ENCODE results near the gene MEOX1. TPM values are rescaled to one million over a fixed set of nuclear protein-coding genes. Genes with fewer than 3 reads are reported as not detected.

Gene MEOX1
- total RNA-seq, 2 experiments from 2014 or later = 0.41 to 0.50 TPM

DNA sequence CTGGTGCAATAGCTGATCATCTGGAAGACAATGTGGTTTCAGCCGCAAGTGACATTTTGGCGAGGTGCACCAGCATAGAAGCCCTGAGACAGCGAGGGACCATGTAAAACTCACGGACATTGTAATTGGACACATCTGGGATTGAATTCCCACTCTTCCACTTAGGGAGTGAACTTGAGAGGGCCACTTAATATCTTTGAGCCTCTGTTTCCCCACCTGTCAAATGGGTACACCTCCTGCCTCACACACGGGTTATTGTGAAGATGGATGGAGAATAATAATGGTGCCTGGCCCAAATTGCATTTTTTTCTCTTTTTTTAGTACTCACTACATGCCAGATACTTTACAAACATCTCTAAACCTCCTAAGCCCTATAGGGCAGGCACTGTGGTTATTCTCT, 45.5 kb upstream of the MEOX1 start:
- POLR2A ChIA-PET = no interaction called here
- H3K27me3 ChIP-seq (ENCODE audit: control insufficient read depth in 1 of 2, insufficient read depth in 2 of 2, low read length in 2 of 2) = peaks cover 12 to 14% of the 10 kb centered on the region in 2 experiments
- intact Hi-C loops (cut with DNase I, micrococcal nuclease) = no loop called here
- H3K4me3 Mint-ChIP-seq = no peak overlapping the region
- H3K9me3 Mint-ChIP-seq = no peaks in the 10 kb centered on the region
- TF ChIP-seq, protein P1, sequence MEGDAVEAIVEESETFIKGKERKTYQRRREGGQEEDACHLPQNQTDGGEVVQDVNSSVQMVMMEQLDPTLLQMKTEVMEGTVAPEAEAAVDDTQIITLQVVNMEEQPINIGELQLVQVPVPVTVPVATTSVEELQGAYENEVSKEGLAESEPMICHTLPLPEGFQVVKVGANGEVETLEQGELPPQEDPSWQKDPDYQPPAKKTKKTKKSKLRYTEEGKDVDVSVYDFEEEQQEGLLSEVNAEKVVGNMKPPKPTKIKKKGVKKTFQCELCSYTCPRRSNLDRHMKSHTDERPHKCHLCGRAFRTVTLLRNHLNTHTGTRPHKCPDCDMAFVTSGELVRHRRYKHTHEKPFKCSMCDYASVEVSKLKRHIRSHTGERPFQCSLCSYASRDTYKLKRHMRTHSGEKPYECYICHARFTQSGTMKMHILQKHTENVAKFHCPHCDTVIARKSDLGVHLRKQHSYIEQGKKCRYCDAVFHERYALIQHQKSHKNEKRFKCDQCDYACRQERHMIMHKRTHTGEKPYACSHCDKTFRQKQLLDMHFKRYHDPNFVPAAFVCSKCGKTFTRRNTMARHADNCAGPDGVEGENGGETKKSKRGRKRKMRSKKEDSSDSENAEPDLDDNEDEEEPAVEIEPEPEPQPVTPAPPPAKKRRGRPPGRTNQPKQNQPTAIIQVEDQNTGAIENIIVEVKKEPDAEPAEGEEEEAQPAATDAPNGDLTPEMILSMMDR (IDR thresholded peaks at IDR 0.05) = no peak
- H3K4me1 ChIP-seq (ENCODE audit: insufficient read depth, low read length) = no peaks in the 10 kb centered on the region
- CTCF ChIA-PET = no interaction called here
- no peak for DNase-seq
- H3K9me3 ChIP-seq (ENCODE audit: control insufficient read depth in 1 of 2, insufficient read depth in 1 of 2, low read length in 2 of 2) = no peaks in the 10 kb centered on the region
- no peaks in the 10 kb centered on the region for H3K36me3 Mint-ChIP-seq (ENCODE audit: low read depth)
- H3K36me3 ChIP-seq (ENCODE audit: insufficient read depth, low read length) = no peaks in the 10 kb centered on the region
- H3K27ac Mint-ChIP-seq = no peak overlapping the region
- H3K27ac ChIP-seq (ENCODE audit: low read depth in 1 of 2, low read length in 2 of 2) = no peak overlapping the region
- no peak overlapping the region for H3K4me3 ChIP-seq (ENCODE audit: low read length)
- no peak for ATAC-seq (ENCODE audit: poor library complexity)
- H3K4me1 Mint-ChIP-seq (ENCODE audit: low read depth) = no peaks in the 10 kb centered on the region
- peaks cover 42% of the 10 kb centered on the region for H3K27me3 Mint-ChIP-seq

DNA sequence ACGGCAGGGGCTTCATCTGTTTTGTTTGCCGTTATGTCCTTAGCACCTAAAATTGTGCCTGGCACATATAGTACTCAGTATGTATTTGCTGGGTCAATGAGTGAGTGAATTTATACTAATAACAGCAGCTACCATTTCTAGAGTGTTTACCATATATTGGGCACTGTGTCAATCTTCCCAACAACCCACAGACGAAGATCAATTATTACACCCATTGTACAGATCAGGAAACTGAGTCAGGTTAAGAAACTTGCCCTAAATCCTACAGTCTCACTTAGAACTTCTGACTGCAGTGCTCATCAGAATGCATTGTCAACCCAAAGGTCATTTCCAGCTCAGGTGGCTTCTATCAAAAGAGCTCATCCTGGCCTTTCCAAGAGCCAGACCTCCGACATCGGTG, 44.5 kb upstream of the MEOX1 start:
- no peaks in the 10 kb centered on the region for H3K9me3 ChIP-seq (ENCODE audit: control insufficient read depth in 1 of 2, insufficient read depth in 1 of 2, low read length in 2 of 2)
- Mint-ChIP-seq H3K27me3 (peaks cover 39% of the 10 kb centered on the region), H3K4me3 (no peak overlapping the region), H3K9me3 (no peaks in the 10 kb centered on the region), H3K36me3 (ENCODE audit: low read depth) (no peaks in the 10 kb centered on the region), H3K27ac (no peak overlapping the region), H3K4me1 (ENCODE audit: low read depth) (peaks cover 3% of the 10 kb centered on the region)
- ATAC-seq (ENCODE audit: poor library complexity) = no peak
- peaks cover 4% of the 10 kb centered on the region for H3K4me1 ChIP-seq (ENCODE audit: insufficient read depth, low read length)
- no peak for DNase-seq
- TF ChIP-seq, protein P1 (IDR thresholded peaks at IDR 0.05) = no peak
- intact Hi-C loops (cut with DNase I, micrococcal nuclease) = no loop called here
- H3K4me3 ChIP-seq (ENCODE audit: low read length) = no peak overlapping the region
- no peak overlapping the region for H3K27ac ChIP-seq (ENCODE audit: low read depth in 1 of 2, low read length in 2 of 2)
- no peaks in the 10 kb centered on the region for H3K36me3 ChIP-seq (ENCODE audit: insufficient read depth, low read length)
- ChIA-PET POLR2A (no interaction called here), CTCF (no interaction called here)
- H3K27me3 ChIP-seq (ENCODE audit: control insufficient read depth in 1 of 2, insufficient read depth in 2 of 2, low read length in 2 of 2) = peaks cover 4 to 12% of the 10 kb centered on the region in 2 experiments

GRCh38 chr17:43703630-43704029, 41.9 kb upstream of the MEOX1 start:
- H3K9me3 ChIP-seq (ENCODE audit: control insufficient read depth in 1 of 2, insufficient read depth in 1 of 2, low read length in 2 of 2) = no peaks in the 10 kb centered on the region
- Mint-ChIP-seq H3K27me3 (peaks cover 33% of the 10 kb centered on the region), H3K4me3 (no peak overlapping the region), H3K36me3 (ENCODE audit: low read depth) (no peaks in the 10 kb centered on the region), H3K9me3 (no peaks in the 10 kb centered on the region), H3K4me1 (ENCODE audit: low read depth) (peaks cover 5% of the 10 kb centered on the region), H3K27ac (no peak overlapping the region)
- intact Hi-C loops (cut with DNase I, micrococcal nuclease) = no loop called here
- peaks cover 0 to 14% of the 10 kb centered on the region in 2 experiments for H3K27me3 ChIP-seq (ENCODE audit: control insufficient read depth in 1 of 2, insufficient read depth in 2 of 2, low read length in 2 of 2)
- DNase-seq (no peak), ATAC-seq (ENCODE audit: poor library complexity) (no peak)
- H3K4me1 ChIP-seq (ENCODE audit: insufficient read depth, low read length) = peaks cover 10% of the 10 kb centered on the region
- POLR2A ChIA-PET = no interaction called here
- H3K36me3 ChIP-seq (ENCODE audit: insufficient read depth, low read length) = no peaks in the 10 kb centered on the region
- CTCF ChIA-PET = no interaction called here
- H3K27ac ChIP-seq (ENCODE audit: low read depth in 1 of 2, low read length in 2 of 2) = no peak overlapping the region
- TF ChIP-seq, protein P1 (IDR thresholded peaks at IDR 0.05) = no peak
- H3K4me3 ChIP-seq (ENCODE audit: low read length) = no peak overlapping the region
